Stimulated activated CD4-positive, alpha-beta T cell treated with anti-CD3 and anti-CD28 coated beads, Interleukin-12 subunit alpha, Interleukin-12 subunit beta, amount 100 ng/mL, for 24 hours (primary cell): ENCODE data around the gene TBL1XR1.

Source experiments
- DNase-seq, 2 experiments: peaks; one replicate each; pipeline ENCODE4 v3.0.0-alpha.2; 2020; ENCODE audit warnings: low read depth in 2 of 2

The TBL1XR1 gene

GRCh38 chr3:177065285-177066033 lies 131.8 kb downstream of the TBL1XR1 start:
- no peak for DNase-seq

- DNase-seq = no peak
These were observed 135.1 kb downstream of the TBL1XR1 start for GRCh38 chr3:177062052-177062732.

GRCh38 chr3:177061369-177061768 lies 135.9 kb downstream of the TBL1XR1 start:
- DNase-seq = no peak

DNA sequence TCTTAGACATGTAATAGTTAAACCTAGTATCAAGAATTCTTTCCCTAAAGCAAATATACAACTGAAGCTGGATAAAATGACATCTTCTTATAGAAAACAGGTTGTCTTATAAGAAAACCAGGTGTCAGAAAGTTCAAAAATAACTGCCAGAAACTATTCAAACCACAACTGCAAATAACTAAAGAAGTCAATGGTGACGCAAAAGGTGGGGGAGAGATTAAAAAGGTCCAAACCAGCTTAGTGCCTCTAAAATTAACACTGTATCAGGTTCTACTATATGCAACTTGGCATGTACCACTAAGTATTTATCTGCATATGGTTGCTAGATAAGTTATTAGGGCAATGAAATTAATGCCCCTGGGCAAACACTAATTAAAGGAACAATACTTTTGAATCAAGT lies 136.8 kb downstream of the TBL1XR1 start:
- DNase-seq = no peak

DNA sequence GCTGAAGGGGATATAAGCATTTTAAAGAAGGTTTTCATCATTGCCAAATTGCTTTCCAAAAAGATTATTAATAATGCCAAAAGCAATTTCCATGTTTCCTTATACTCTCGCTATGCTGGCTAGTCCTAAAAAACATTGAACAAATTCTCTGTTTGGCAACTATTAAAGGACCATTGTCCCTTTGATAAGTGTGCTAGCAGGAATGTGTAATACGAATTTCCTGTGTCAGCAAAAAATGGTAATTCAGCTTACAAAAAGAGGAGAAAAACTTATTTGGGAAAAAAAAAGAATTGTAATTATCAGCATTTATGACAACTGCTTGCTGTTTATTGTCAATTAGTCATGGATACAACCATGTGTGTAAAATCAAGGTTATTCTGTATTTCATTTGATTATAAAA lies 138.6 kb downstream of the TBL1XR1 start:
- DNase-seq = no peak

GRCh38 chr3:177057768-177058167 lies 139.5 kb downstream of the TBL1XR1 start:
- peak; percentile 4 to 22 for DNase-seq

DNA sequence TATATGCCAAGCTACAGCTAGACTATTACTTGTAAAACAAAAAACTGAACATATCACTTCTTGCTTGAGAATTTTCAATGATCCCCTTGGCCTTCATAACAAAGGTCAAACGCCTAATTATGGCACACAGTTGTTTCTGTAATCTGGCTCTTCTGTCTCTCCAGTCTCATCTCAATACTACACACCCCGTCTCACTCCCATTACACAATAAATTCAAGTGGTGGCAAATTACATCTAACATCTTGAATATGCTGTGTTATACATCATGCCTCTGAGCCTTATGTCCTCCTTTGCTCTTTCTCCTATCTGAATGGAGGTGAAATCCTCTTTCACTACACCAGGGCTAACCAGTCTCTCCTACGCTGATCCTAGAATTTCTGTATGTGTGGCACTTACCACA lies 140.4 kb downstream of the TBL1XR1 start:
- DNase-seq = no peak

- DNase-seq = no peak
These were observed 141.4 kb downstream of the TBL1XR1 start for GRCh38 chr3:177055605-177056571.

- no peak for DNase-seq
These were observed 144.2 kb downstream of the TBL1XR1 start for GRCh38 chr3:177053107-177053506.

DNA sequence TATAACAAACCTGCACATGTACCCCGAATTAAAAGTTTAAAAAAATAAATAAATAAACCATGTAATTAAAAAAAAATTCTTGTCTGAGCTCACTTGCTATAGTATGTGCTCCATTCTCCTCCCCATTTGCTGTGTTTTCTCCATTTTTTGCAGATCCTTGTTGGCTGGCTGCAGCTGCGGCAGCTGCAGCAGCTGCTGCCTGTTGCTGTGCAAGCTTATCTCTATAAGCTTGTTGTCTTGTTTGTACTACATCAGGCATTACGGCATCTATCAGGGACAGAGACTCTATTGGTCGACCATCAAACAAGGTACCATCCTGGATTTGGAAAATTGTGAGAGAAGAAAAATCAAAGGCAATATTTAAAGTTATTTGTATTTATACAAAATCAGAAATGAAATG lies 145.9 kb downstream of the TBL1XR1 start:
- no peak for DNase-seq

- no peak for DNase-seq
These were observed 146.6 kb downstream of the TBL1XR1 start for GRCh38 chr3:177050501-177051237.

DNA sequence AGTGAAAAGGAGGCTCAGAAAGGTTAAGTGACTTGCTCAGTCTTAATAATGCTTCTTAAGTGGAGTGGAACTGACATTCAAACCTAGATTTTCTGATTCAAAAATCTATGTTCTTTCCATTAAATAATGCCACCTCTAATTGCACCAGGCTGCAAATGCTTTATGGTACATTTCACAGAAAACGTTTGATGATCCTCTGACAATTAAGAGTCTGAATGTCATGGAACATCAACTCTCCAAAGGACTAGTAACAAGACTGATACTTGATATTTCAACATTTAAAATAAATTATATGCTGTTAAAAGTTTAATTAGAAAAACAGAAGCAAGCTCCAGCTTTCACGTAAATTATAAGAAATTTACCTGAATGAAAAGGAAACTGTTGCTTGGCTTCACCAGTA lies 151.5 kb downstream of the TBL1XR1 start:
- no peak for DNase-seq

DNA sequence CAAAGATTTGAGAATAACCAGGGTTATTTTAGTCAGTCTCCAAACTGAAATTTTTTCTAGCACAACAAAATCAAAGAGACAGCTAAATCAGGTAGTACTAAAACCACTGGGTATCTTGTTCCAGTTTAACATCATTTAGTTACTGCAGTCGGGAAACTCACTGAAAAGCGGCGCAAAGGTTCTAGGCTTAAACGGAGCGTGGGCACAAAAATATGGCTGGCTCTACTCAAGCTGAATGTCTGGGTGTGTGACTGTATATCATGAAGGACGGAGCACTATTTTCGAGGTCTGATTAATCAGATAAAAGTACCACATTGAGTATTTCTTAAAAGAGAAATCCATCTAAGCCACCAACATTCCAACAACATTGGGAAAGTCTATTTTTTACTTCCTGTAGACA lies 152.1 kb downstream of the TBL1XR1 start:
- DNase-seq = no peak

GRCh38 chr3:177041730-177042551 lies 155.3 kb downstream of the TBL1XR1 start:
- DNase-seq = no peak

- DNase-seq = no peak
These were observed 156.1 kb downstream of the TBL1XR1 start for GRCh38 chr3:177041021-177041729.

DNA sequence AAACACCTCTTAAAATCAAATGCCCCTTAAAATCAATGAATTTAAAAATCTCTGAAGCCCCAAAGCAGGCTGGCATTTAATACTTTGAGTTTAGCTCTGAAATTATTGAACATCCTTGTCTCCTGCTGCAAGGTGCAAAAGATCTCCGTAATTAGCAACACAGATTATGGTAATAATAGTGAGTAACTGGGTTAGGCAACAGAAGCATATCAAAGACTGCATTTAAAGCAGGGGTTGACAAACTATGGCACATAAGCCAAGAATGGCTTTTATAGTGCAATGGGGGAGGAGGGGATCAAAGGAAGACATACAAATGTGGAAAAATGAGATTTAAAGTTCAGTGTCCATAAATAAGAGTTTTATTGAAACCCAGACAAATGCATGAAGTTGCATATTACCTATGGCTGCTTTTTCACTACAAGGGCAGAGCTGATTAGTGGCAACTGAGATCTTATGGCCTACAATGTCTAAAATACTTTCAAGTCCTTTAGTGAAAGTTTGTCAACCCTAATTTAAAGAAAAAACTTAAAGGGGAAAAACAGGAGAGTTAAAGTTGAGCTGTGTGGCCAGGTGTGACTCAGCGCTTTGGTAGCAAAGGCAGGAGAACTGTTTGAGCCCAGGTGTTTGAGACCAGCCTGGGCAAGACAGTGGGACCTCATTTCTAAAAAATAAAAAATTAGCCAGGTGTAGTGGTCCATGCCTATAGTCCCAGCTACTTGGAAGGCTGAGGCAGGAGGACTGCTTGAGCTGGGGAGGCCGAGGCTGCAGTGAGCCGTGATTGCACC lies 157.6 kb downstream of the TBL1XR1 start:
- no peak for DNase-seq

GRCh38 chr3:177037241-177037640 lies 160.0 kb downstream of the TBL1XR1 start:
- DNase-seq = no peak

DNA sequence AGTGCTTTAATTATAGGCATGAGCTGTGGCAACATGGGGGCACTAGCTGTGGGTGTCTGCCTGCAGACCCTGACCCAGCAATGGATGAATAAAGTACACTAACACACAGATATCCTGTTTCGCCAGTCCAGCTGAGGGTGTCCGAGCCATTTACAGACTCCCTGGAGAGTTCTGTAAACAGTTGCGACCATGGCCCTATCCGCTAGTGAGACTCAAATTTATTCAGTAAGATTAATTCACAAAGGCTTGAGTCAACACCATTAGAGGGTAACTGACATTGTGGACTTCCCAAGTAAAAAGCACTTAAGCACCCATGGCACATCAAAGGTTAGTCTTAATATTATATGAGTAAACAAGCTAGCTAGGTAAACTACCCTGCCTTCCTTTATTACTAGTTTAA lies 161.6 kb downstream of the TBL1XR1 start:
- no peak for DNase-seq

DNA sequence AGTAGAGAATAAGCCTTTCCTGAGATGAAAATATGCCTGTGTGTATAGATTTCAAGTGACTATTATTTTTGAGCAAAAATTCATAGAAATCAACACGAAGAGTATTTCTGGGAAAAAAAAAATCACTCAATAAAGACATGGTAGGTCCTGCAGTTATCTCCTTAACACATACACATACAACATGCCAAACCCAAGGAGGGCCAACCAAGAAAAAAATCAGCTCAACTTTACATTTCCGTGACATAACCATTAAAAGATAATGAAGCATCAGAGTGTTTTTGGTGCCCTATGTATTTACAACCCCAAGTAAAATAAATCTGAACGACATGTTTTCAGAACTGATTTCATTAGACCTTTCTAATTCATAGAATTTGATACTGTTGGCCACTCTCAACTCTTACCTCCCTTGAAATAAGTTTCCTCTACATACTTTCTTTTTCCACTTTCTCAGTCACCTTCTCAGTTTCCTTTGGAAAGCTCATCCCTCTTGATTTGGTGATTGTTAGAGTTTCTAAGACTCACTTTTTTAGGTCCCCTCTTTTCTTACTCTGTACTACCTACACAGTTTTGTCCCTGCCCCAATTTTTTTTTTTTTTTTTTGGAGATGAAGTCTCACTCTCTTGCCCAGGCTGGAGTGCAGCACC lies 162.3 kb downstream of the TBL1XR1 start:
- DNase-seq = no peak
